CD4-positive, alpha-beta T cell (primary cell): Measurements from ENCODE around the gene SLC7A11. TPM values are rescaled to one million over a fixed set of nuclear protein-coding genes. Genes with fewer than 3 reads are reported as not detected.

ENCODE experiments used
- ATAC-seq: fragments of 200-7000 bp; cut with Tn5 transposase; one replicate; pipeline ENCODE4 v1.10.0; 2022; ENCODE audit warnings: mild to moderate bottlenecking; ENCODE audit not compliant: poor library complexity
- CTCF ChIA-PET: fragments of 350-600 bp; sonication (Branson Sonifier 250); formaldehyde crosslinking; loops from one replicate; lab custom pipeline; 2021; ENCODE audit warnings: antibody characterized with exemption, inconsistent platforms; lab: Charles Lee
- POLR2A ChIA-PET: fragments of 350-600 bp; sonication (Branson Sonifier 250); formaldehyde crosslinking; loops from one replicate; lab custom pipeline; 2021; ENCODE audit warnings: antibody characterized with exemption, inconsistent platforms; lab: Charles Lee
- DNase-seq, 14 experiments: peaks; one replicate each; pipeline ENCODE4 v3.0.0-alpha.2; 2013 to 2020; ENCODE audit warnings: mixed read lengths in 2 of 14
- H3K27ac ChIP-seq, 2 donors: one replicate each; pipeline versions ENCODE4 v1.5.1 to v1.7.0; 2013; ENCODE audit warnings: low read length in 2 of 2, low read depth in 1 of 2, mild to moderate bottlenecking in 1 of 2
- H3K27me3 ChIP-seq, 2 experiments: 1 replicate in 1 of 2; 2 replicates in 1 of 2; pipeline versions ENCODE4 v1.6.1 to v1.7.0; 2013; ENCODE audit warnings: low read length in 2 of 2, control low read depth in 1 of 2, mild to moderate bottlenecking in 1 of 2, moderate library complexity in 1 of 2; ENCODE audit not compliant: insufficient read depth in 2 of 2, control insufficient read depth in 1 of 2
- H3K36me3 ChIP-seq: one replicate; pipeline ENCODE4 v1.6.1; 2013; ENCODE audit warnings: low read length, control low read depth; ENCODE audit not compliant: insufficient read depth
- H3K4me1 ChIP-seq: one replicate; pipeline ENCODE4 v1.6.1; 2013; ENCODE audit warnings: low read length, control low read depth; ENCODE audit not compliant: insufficient read depth
- H3K4me3 ChIP-seq: one replicate; pipeline ENCODE4 v1.5.1; 2013; ENCODE audit warnings: mild to moderate bottlenecking, low read length, moderate library complexity
- H3K9me3 ChIP-seq, 2 experiments: 1 replicate in 1 of 2; 2 replicates in 1 of 2; pipeline versions ENCODE4 v1.6.1 to v1.7.0; 2013; ENCODE audit warnings: low read length in 2 of 2, mild to moderate bottlenecking in 2 of 2, control low read depth in 1 of 2, moderate library complexity in 1 of 2; ENCODE audit not compliant: control insufficient read depth in 1 of 2, insufficient read depth in 1 of 2
- H3K27ac Mint-ChIP-seq: one replicate; pipeline ENCODE4 v1.8.0; 2020; ENCODE audit warnings: mixed read lengths
- H3K27me3 Mint-ChIP-seq: one replicate; pipeline ENCODE4 v1.8.0; 2021; ENCODE audit warnings: mixed read lengths
- H3K36me3 Mint-ChIP-seq: one replicate; pipeline ENCODE4 v1.8.0; 2021; ENCODE audit warnings: low read depth, mixed read lengths
- H3K4me1 Mint-ChIP-seq: one replicate; pipeline ENCODE4 v1.8.0; 2021; ENCODE audit warnings: low read depth, mixed read lengths
- H3K4me3 Mint-ChIP-seq: one replicate; pipeline ENCODE4 v1.8.0; 2020; ENCODE audit warnings: mild to moderate bottlenecking, mixed read lengths
- H3K9me3 Mint-ChIP-seq: one replicate; pipeline ENCODE4 v1.8.0; 2020; ENCODE audit warnings: mixed read lengths
- CTCF ChIP-seq: fragments of 200-600 bp; IDR thresholded peaks from one replicate; pipeline ENCODE4 v1.8.0; 2022; ENCODE audit warnings: antibody characterized with exemption, mild to moderate bottlenecking
- intact Hi-C, 2 experiments: fragments of 100-400 bp; cut with DNase I in 1 of 2; cut with micrococcal nuclease in 1 of 2; formaldehyde crosslinking; loops; one replicate each; pipeline versions ENCODE4 v1.15.1 to v1.9.0; 2023 to 2025; cut with DNase I, micrococcal nuclease
- total RNA-seq, 174 experiments: library from RNA in 2 of 174; stranded (reverse) in 2 of 174; gene quantifications; one replicate each; pipeline ENCODE4 v1.2.3 and lab custom pipeline; 2021 to 2026

SLC7A11 gene
- total RNA-seq, 2 experiments from 2014 or later: 0.03 TPM; not detected in 1

DNA sequence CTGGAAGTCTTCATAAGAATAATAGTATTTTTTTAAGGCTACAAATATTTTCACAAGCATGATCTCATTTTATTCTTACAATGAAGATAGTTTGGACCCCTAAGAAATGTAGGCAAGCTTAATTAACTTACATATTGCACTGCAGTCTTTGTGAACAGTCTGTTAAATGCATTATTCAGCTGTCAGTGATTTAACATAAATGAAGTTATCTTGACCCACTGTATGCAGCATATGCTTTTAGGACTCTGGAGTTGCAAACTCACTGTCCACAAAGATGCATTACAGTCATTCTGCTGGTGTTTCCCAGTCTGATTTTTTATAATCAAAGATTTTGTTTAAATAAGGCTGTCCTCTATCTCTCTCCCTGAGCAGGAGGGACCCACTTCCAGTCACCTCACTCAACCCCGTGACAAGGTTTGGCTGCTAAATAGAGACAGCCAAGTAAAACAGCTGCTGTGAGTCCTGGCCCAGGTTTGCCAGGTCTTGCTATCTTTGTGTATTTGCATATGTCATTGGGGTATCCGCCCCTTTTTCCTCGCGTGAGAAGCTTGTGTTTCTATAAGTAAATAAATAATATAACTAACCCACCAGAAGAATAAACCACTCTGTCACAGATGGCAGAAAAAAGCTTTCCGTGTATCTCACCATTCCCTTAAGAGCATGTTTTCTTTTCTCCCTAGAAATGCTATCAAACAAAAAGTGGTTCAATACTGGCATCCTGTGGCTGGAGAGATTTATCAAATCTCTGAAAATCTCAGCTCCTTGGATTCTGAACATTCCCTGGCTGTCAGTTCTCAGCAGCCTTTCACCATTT is 67.0 kb downstream of the SLC7A11 start:
- Mint-ChIP-seq H3K27me3 (no peaks in the 10 kb centered on the region), H3K9me3 (no peaks in the 10 kb centered on the region), H3K36me3 (no peaks in the 10 kb centered on the region), H3K4me1 (no peaks in the 10 kb centered on the region), H3K4me3 (no peak overlapping the region), H3K27ac (no peak overlapping the region)
- DNase-seq (no peak), ATAC-seq (no peak)
- no peak for TF ChIP-seq CTCF
- no peak overlapping the region for H3K27ac ChIP-seq
- H3K27me3 ChIP-seq: no peaks in the 10 kb centered on the region
- ChIA-PET POLR2A (no interaction called here), CTCF (no interaction called here)
- no peaks in the 10 kb centered on the region for H3K9me3 ChIP-seq
- intact Hi-C loops: no loop called here
- H3K4me3 ChIP-seq: no peak overlapping the region
- no peaks in the 10 kb centered on the region for H3K4me1 ChIP-seq
- H3K36me3 ChIP-seq: no peaks in the 10 kb centered on the region

DNA sequence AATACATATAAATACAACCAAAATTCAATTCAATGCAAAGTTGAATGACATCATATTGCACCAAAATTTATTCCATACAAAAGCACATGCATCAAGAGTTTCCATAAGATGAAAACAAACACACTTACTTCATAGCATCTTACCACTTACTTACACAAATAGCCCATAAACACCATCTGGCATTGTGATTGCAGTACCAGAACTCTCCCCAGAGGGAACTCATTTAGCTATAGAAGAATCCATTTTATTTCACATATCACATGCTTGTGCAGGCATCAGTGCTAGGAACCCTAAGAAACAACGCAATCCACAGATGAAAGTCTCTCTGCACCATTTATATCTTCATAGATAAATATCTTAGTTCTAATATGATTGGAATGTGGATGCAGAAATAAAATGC is 77.9 kb downstream of the SLC7A11 start:
- Mint-ChIP-seq H3K36me3 (no peaks in the 10 kb centered on the region), H3K4me1 (no peaks in the 10 kb centered on the region)

GRCh38 chr4:138163171-138163570 is 79.0 kb downstream of the SLC7A11 start:
- Mint-ChIP-seq H3K27me3 (no peaks in the 10 kb centered on the region), H3K4me1 (no peaks in the 10 kb centered on the region), H3K9me3 (peaks cover 3% of the 10 kb centered on the region), H3K36me3 (no peaks in the 10 kb centered on the region), H3K4me3 (no peak overlapping the region), H3K27ac (no peak overlapping the region)
- H3K4me3 ChIP-seq: no peak overlapping the region
- no peak for DNase-seq
- H3K27ac ChIP-seq: no peak overlapping the region
- H3K36me3 ChIP-seq: no peaks in the 10 kb centered on the region
- CTCF ChIA-PET: no interaction called here
- no peaks in the 10 kb centered on the region for H3K9me3 ChIP-seq
- intact Hi-C loops: no loop called here
- ATAC-seq: no peak
- H3K4me1 ChIP-seq: no peaks in the 10 kb centered on the region
- POLR2A ChIA-PET: no interaction called here
- no peak for TF ChIP-seq CTCF
- H3K27me3 ChIP-seq: no peaks in the 10 kb centered on the region

More for the DNA sequence above, 77.9 kb downstream of the SLC7A11 start:
- H3K27me3 Mint-ChIP-seq: no peaks in the 10 kb centered on the region
- no peak overlapping the region for H3K27ac Mint-ChIP-seq
- no peaks in the 10 kb centered on the region for H3K9me3 ChIP-seq
- H3K27me3 ChIP-seq: no peaks in the 10 kb centered on the region
- no peaks in the 10 kb centered on the region for H3K36me3 ChIP-seq
- POLR2A ChIA-PET: no interaction called here
- intact Hi-C loops: no loop called here
- no peak for ATAC-seq
- CTCF ChIA-PET: no interaction called here
- no peak overlapping the region for H3K4me3 Mint-ChIP-seq
- no peak for DNase-seq
- TF ChIP-seq CTCF: no peak
- H3K4me3 ChIP-seq: no peak overlapping the region
- H3K4me1 ChIP-seq: no peaks in the 10 kb centered on the region
- no peak overlapping the region for H3K27ac ChIP-seq
- peaks cover 3% of the 10 kb centered on the region for H3K9me3 Mint-ChIP-seq
